SK-N-MC (cell line): ENCODE data around the gene POU6F2.

Experiments used
- EZH2 ChIP-seq: fragments of 200-600 bp; sonication (generic); IDR thresholded peaks from one replicate; pipeline ENCODE4 v1.6.1; 2017; ENCODE audit warnings: antibody characterized with exemption
- POLR2AphosphoS5 ChIP-seq: IDR thresholded peaks from 2 replicates; pipeline ENCODE4 v1.6.1; 2012; ENCODE audit warnings: mild to moderate bottlenecking, low read depth, low read length, borderline replicate concordance

- no peak for TF ChIP-seq EZH2
- TF ChIP-seq POLR2AphosphoS5, result no peak
Measured at GRCh38 chr7:39384386-39384785, 406.7 kb downstream of the POU6F2 start.
